Esophagus squamous epithelium (tissue), 5 donors: Measurements from ENCODE around the gene NHS. TPM values are rescaled to one million over a fixed set of nuclear protein-coding genes. Genes with fewer than 3 reads are reported as not detected.

Experiments used
- DNase-seq: peaks from one replicate; lab custom pipeline; 2025; lab: John Stamatoyannopoulos, UW
- H3K27ac ChIP-seq, 4 donors: fragments of 200-600 bp; sonication (generic); one replicate each; pipeline ENCODE4 v1.5.1; 2016 to 2019; ENCODE audit warnings: mild to moderate bottlenecking in 1 of 4
- H3K27me3 ChIP-seq, 4 donors: fragments of 200-600 bp; sonication (generic); 1 replicate in 3 of 4; 2 replicates in 1 of 4; pipeline versions ENCODE4 v1.5.1 to v1.6.0; 2017 to 2021; ENCODE audit warnings: antibody characterized with exemption in 1 of 4
- H3K36me3 ChIP-seq, 3 donors: fragments of 200-600 bp; sonication (generic); one replicate each; pipeline ENCODE4 v1.5.1; 2016 to 2019
- H3K4me1 ChIP-seq, 3 donors: fragments of 200-600 bp; sonication (generic); one replicate each; pipeline ENCODE4 v1.5.1; 2017 to 2019
- H3K4me3 ChIP-seq, 4 donors: fragments of 200-600 bp; sonication (generic); 1 replicate in 3 of 4; 2 replicates in 1 of 4; pipeline ENCODE4 v1.5.1; 2016 to 2019; ENCODE audit warnings: mild to moderate bottlenecking in 2 of 4, moderate library complexity in 1 of 4
- H3K9me3 ChIP-seq, 3 donors: fragments of 200-600 bp; sonication (generic); one replicate each; pipeline ENCODE4 v1.5.1; 2016 to 2019
- POLR2A ChIP-seq, 4 donors: fragments of 450-650 bp; IDR thresholded peaks; one replicate each; pipeline ENCODE4 v1.6.1; 2017; ENCODE audit warnings: antibody characterized with exemption in 4 of 4, mild to moderate bottlenecking in 4 of 4, moderate library complexity in 3 of 4
- WGBS, 2 donors: methylation state at CpG; one replicate each; pipeline ENCODE4 v1.1.5; 2018; 5-methylcytosine and 5-hydroxymethylcytosine counted together
- intact Hi-C: fragments of 100-400 bp; cut with DNase I; formaldehyde crosslinking; loops from one replicate; pipeline ENCODE4 v1.15.0; 2022
- total RNA-seq, 4 donors: library from RNA; depleted of rRNA; stranded (reverse); fragments of >200 nt; gene quantifications; one replicate each; pipeline ENCODE4 v1.1.0, GENCODE V29; 2016
- TF ChIP-seq, protein P1 (sequence below), 6 experiments: fragments of 450-650 bp in 4 of 6; fragments of 200-600 bp in 2 of 6; sonication (generic) in 2 of 6; IDR thresholded peaks; one replicate each; pipeline ENCODE4 v1.5.1; 2016 to 2019; ENCODE audit warnings: antibody characterized with exemption in 6 of 6, mild to moderate bottlenecking in 4 of 6, moderate library complexity in 4 of 6
- donor health status: DM: yes; HTN: yes; CAD: no.

The NHS gene
- total RNA-seq, 4 donors from 2014 or later = 1.2 to 3.4 (median 2.6) TPM

DNA sequence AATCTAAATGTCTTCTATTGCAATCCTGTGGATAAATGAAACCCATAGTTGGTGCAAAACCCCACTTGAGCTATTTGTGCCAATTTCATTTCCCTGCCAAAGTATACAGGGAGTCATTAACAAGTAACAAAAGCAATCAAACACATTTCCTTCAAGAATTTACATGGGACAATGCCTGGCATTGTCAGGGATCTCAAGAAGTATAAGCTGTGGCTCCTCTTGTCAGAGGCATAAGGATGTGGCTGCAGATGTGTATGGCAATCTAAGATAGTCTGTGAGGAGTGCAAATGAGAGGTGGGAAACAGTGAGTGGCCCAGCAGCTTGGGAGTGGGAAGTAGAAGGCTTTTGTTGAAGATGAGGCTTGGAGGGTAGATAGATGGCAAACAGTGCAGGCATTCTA is 304.3 kb downstream of the NHS start:
- Histone ChIP-seq H3K4me3 (no peak overlapping the region), H3K36me3 (no peaks in the 10 kb centered on the region), H3K4me1 (peaks cover 0 to 20% (median 14%) of the 10 kb centered on the region in 3 donors), H3K27me3 (no peaks in the 10 kb centered on the region), H3K9me3 (no peaks in the 10 kb centered on the region), H3K27ac (no peak overlapping the region)
- TF ChIP-seq, protein P1, sequence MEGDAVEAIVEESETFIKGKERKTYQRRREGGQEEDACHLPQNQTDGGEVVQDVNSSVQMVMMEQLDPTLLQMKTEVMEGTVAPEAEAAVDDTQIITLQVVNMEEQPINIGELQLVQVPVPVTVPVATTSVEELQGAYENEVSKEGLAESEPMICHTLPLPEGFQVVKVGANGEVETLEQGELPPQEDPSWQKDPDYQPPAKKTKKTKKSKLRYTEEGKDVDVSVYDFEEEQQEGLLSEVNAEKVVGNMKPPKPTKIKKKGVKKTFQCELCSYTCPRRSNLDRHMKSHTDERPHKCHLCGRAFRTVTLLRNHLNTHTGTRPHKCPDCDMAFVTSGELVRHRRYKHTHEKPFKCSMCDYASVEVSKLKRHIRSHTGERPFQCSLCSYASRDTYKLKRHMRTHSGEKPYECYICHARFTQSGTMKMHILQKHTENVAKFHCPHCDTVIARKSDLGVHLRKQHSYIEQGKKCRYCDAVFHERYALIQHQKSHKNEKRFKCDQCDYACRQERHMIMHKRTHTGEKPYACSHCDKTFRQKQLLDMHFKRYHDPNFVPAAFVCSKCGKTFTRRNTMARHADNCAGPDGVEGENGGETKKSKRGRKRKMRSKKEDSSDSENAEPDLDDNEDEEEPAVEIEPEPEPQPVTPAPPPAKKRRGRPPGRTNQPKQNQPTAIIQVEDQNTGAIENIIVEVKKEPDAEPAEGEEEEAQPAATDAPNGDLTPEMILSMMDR (IDR thresholded peaks at IDR 0.05) = no peak
- TF ChIP-seq POLR2A (IDR thresholded peaks at IDR 0.05) = no peak
- intact Hi-C loops = no loop called here
- no peak for DNase-seq

DNA sequence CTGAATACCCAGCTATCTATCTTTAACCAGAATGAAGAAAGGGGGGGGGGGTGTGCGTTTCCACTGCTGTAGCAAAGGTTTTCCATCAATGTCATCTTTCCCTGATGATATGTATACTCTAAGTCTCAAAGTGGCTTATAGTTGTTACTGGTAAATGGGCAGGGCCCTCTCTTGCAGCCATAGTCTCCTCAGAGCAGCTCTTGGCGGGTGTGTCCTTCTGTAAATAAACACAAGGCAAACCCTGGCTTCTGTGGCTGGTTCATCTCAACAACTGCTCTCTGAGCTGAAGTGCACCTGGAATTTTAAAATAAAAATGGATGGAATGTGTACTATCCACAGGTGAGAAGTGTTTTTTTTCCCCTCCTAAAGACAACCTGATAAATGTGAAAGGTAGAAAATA is 304.8 kb downstream of the NHS start:
- no peaks in the 10 kb centered on the region for H3K36me3 ChIP-seq
- no peak overlapping the region for H3K4me3 ChIP-seq
- intact Hi-C loops = no loop called here
- WGBS, 2 donors = 41 to 73% methylated on average over 2 of the region's 2 CpGs
- no peaks in the 10 kb centered on the region for H3K27me3 ChIP-seq
- H3K27ac ChIP-seq = no peak overlapping the region
- peaks cover 0 to 20% (median 14%) of the 10 kb centered on the region in 3 donors for H3K4me1 ChIP-seq
- DNase-seq = no peak
- TF ChIP-seq POLR2A (IDR thresholded peaks at IDR 0.05) = no peak
- TF ChIP-seq, protein P1 (IDR thresholded peaks at IDR 0.05) = no peak
- no peaks in the 10 kb centered on the region for H3K9me3 ChIP-seq

DNA sequence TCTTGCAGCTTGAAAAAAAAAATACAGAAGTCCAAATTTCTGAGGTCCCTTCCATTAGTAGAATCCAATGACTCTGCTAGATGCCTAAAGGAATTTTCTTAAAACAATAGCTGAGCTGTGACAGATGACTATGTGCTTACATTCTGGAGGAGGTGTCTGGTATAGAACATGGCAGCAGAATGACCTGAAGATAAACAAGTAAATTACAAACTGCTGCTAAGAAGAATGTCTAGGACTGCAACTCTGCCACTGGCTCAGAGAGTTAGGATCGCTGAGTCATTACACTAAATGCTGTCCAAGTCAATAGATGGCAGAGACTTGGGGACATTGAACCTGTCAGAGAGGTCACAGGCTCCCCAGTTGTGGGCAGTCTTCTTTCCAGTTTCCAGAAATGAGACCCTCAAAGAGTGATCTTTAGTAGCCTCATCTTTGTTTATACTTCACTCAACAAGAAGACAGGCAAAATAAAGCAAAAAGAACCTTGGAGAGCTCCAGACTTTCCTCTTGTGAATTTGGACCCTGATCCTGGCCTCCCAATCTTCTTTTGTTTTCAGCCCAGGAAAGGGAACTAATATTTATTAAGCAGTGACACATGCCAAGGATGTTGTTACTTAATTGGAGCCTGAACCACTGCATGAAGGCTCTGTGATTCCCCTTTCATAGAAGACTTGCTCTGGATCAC is 305.9 kb downstream of the NHS start:
- Histone ChIP-seq H3K9me3 (no peaks in the 10 kb centered on the region), H3K4me3 (no peak overlapping the region), H3K27me3 (no peaks in the 10 kb centered on the region), H3K4me1 (peaks cover 0 to 20% (median 14%) of the 10 kb centered on the region in 3 donors), H3K27ac (no peak overlapping the region), H3K36me3 (no peaks in the 10 kb centered on the region)
- whole genome bisulfite sequencing, 2 donors = 50 to 73% methylated on average over 1 of the region's 1 CpG
- intact Hi-C loops = no loop called here
- no peak for DNase-seq
- TF ChIP-seq, protein P1 (IDR thresholded peaks at IDR 0.05) = no peak
- TF ChIP-seq POLR2A (IDR thresholded peaks at IDR 0.05) = no peak

DNA sequence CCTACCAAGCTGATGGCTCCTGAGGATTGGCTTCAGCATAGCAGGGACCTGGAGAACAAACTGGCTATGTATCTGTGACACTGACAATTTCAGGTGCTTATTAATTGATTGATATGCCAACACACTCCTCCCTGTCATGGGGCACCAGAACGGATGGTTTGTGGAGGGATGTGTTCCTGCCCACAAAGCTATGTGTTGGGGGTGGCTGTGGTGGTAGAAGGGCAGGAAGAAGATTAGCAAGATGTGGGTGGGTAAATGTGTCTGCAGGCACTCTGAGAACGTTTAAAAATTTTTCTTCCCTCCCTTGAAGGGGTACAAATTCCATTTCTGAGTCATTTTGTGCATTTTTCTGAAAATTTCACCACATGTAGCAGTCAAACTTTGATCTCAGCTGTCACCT is 307.3 kb downstream of the NHS start:
- DNase-seq = no peak
- no peak overlapping the region for H3K4me3 ChIP-seq
- H3K9me3 ChIP-seq = no peaks in the 10 kb centered on the region
- no peak overlapping the region for H3K27ac ChIP-seq
- no peaks in the 10 kb centered on the region for H3K36me3 ChIP-seq
- WGBS, 2 donors = 31 to 46% methylated on average over 2 of the region's 2 CpGs
- TF ChIP-seq, protein P1 (IDR thresholded peaks at IDR 0.05) = no peak
- no peak for TF ChIP-seq POLR2A (IDR thresholded peaks at IDR 0.05)
- peaks cover 0 to 20% (median 14%) of the 10 kb centered on the region in 3 donors for H3K4me1 ChIP-seq
- H3K27me3 ChIP-seq = no peaks in the 10 kb centered on the region
- intact Hi-C loops = no loop called here

DNA sequence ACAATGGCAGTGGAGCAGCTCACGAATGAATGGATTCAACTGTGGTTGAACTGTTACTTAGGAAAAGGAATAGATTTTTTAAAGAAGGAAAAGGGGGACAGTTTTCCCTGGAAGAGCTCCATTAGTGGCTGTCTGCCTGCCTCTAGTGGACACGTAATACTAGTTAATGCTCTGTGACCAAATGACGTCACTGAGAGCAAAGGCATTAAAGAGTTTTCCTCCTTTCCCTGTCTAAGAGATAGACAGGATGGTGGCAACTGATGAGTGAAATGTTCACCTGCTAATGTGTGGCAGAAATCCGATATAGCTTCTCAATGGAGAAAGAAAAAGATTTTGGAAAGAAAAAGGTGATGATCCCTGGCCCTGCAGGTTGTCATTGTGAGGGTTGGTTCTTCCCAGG is 310.0 kb downstream of the NHS start:
- Histone ChIP-seq H3K9me3 (no peaks in the 10 kb centered on the region), H3K27ac (no peak overlapping the region), H3K4me3 (no peak overlapping the region), H3K36me3 (no peaks in the 10 kb centered on the region), H3K4me1 (peaks cover 0 to 14% (median 11%) of the 10 kb centered on the region in 3 donors), H3K27me3 (no peaks in the 10 kb centered on the region)
- intact Hi-C loops = no loop called here
- no peak for DNase-seq
- TF ChIP-seq POLR2A (IDR thresholded peaks at IDR 0.05) = no peak
- TF ChIP-seq, protein P1 (IDR thresholded peaks at IDR 0.05) = no peak
- WGBS, 2 donors = 71 to 88% methylated on average over 4 of the region's 4 CpGs
